HTERT RPE-1 (cell line): ENCODE data around the gene NAV2.

ENCODE experiments used
- in situ Hi-C: fragments of 300-500 bp; cut with MboI; formaldehyde crosslinking; loops from 4 replicates; pipeline ENCODE4 v1.14.3; 2020; ENCODE audit warnings: low sequenced_read_pairs

NAV2 gene

GRCh38 chr11:20097319-20098221, 384.9 kb downstream of the NAV2 start:
- in situ Hi-C loops = no loop called here

GRCh38 chr11:20099527-20099926, 386.9 kb downstream of the NAV2 start:
- in situ Hi-C loops = no loop called here

- in situ Hi-C loops = no loop called here
These were observed 389.8 kb downstream of the NAV2 start for GRCh38 chr11:20102397-20102796.

- in situ Hi-C loops = no loop called here
These were observed 390.6 kb downstream of the NAV2 start for GRCh38 chr11:20103281-20103680.

GRCh38 chr11:20105427-20105826, 392.8 kb downstream of the NAV2 start:
- in situ Hi-C loops = no loop called here

GRCh38 chr11:20109731-20110445, 397.3 kb downstream of the NAV2 start:
- in situ Hi-C loops = no loop called here

GRCh38 chr11:20110908-20111669, 398.5 kb downstream of the NAV2 start:
- in situ Hi-C loops = no loop called here

GRCh38 chr11:20111871-20112270, 399.2 kb downstream of the NAV2 start:
- in situ Hi-C loops = no loop called here

- in situ Hi-C loops = no loop called here
These were observed 399.9 kb downstream of the NAV2 start for GRCh38 chr11:20112291-20113148.

GRCh38 chr11:20113149-20113438, 400.5 kb downstream of the NAV2 start:
- in situ Hi-C loops = no loop called here

GRCh38 chr11:20114588-20114987, 402.0 kb downstream of the NAV2 start:
- in situ Hi-C loops = no loop called here

GRCh38 chr11:20116825-20117224, 404.2 kb downstream of the NAV2 start:
- in situ Hi-C loops = no loop called here

- in situ Hi-C loops = no loop called here
These were observed 404.7 kb downstream of the NAV2 start for GRCh38 chr11:20117291-20117690.

GRCh38 chr11:20118209-20118608, 405.6 kb downstream of the NAV2 start:
- in situ Hi-C loops = no loop called here

GRCh38 chr11:20119315-20119714, 406.7 kb downstream of the NAV2 start:
- in situ Hi-C loops = no loop called here

GRCh38 chr11:20120134-20120925, 407.7 kb downstream of the NAV2 start:
- in situ Hi-C loops = no loop called here

- in situ Hi-C loops = no loop called here
These were observed 409.5 kb downstream of the NAV2 start for GRCh38 chr11:20122131-20122530.

- in situ Hi-C loops = no loop called here
These were observed 413.3 kb downstream of the NAV2 start for GRCh38 chr11:20125927-20126326.

GRCh38 chr11:20126724-20127123, 414.1 kb downstream of the NAV2 start:
- in situ Hi-C loops = no loop called here
